TTC549 (cell line): Measurements from ENCODE around the gene FBXL19.
"Not testable (repeated sequence)": the region's sequence is repeated elsewhere in the genome, so short reads cannot be mapped to it uniquely, and the experiment has no call there.

Experiments
- FAIRE-seq: peaks from 2 replicates; lab custom pipeline; 2012; peaks lifted over from hg19 to GRCh38; lab: Jason Lieb, UNC

Gene FBXL19

GRCh38 chr16:30922960-30923535 lies 324 bp upstream of the FBXL19 start:
- peak; percentile 92 for FAIRE-seq

- FAIRE-seq = no peak
These were observed 922 bp downstream of the FBXL19 start for GRCh38 chr16:30924076-30924912.

- no peak for FAIRE-seq
These were observed 1.7 kb downstream of the FBXL19 start for GRCh38 chr16:30924913-30925631.

DNA sequence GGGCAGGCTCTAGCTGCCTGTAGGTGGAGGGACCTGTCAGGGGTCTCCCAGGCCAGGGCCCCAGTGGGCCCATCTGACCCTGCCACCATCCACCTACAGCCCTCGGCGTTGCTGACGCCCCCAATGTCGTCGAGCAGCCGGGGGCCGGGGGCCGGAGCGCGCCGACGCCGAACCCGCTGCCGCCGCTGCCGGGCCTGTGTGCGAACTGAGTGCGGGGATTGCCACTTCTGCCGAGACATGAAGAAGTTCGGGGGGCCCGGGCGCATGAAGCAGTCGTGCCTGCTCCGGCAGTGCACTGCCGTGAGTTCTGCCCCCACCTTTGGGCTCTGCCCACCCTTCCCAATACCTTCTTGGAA lies 2.2 kb downstream of the FBXL19 start:
- no peak for FAIRE-seq

DNA sequence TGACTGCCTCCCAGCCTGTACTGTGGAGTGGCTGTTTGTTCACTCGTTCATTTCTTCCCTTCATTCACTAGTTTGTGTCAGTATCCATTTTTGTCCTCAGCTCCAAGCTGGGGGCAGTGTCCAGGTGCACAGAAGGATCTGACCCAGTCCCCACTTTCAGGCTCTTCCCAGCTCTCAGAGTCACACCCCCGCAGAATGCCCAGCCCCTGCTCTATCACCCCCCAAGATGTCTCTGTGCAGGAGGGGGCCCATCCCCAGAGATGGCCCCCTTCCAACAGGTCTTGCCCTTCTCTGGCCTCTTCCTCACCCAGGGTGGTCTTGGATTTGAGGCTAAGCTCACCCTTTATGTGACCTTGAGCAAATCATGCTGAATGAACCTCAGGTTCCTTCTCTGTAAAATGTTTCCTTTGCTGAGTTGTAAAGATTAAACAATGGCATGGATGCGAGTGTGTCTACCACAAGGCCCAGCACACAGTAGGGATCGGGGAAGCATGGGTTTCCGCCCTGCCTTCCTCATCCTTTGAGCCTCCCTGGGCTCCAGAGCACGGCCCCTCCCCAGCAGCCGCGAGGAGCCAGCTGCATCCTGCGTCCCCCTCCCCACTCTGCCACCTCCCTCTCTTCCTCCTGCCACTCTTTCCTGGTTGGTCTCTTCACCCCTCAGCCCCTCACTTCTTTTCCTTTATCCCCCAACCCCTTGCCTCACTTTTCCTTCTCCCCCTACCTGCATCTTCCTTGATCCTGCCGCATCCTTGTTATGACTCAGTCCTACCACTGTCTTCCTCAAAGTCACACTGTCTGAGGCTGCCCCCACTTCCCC lies 2.8 kb downstream of the FBXL19 start:
- no peak for FAIRE-seq

DNA sequence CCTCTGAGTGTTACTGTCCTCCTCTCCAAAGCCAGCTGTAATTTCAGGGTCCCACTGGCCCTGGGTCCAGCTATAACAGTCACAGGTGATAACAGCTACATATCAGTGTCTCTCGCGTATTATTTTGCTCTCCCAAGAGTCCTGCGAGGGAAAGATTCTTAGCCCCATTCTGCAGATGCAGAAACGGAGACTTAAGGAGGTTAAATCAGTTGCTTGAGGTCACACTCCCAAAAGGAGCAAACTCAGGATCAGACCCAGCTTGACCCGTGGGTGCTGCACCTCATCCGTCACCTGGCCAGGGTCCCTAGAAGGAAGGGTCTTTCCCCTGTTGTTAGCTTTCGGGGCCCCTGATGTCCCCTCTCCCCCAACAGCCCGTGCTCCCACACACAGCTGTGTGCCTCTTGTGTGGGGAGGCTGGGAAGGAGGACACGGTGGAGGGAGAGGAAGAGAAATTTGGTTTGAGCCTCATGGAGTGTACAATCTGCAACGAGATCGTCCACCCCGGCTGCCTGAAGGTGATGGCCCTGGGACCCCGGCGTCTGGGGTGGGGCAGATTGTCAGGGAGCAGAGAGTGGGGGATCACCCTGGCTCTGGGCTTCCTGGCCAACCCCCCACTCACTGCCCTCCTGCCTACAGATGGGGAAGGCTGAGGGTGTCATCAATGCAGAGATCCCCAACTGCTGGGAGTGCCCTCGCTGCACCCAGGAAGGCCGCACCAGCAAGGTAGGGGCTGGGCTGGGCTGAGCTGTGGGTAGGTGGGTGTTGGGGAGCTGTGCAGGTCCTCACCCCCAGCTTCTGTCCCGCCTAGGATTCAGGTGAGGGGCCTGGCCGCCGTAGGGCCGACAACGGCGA lies 3.8 kb downstream of the FBXL19 start:
- no peak for FAIRE-seq

DNA sequence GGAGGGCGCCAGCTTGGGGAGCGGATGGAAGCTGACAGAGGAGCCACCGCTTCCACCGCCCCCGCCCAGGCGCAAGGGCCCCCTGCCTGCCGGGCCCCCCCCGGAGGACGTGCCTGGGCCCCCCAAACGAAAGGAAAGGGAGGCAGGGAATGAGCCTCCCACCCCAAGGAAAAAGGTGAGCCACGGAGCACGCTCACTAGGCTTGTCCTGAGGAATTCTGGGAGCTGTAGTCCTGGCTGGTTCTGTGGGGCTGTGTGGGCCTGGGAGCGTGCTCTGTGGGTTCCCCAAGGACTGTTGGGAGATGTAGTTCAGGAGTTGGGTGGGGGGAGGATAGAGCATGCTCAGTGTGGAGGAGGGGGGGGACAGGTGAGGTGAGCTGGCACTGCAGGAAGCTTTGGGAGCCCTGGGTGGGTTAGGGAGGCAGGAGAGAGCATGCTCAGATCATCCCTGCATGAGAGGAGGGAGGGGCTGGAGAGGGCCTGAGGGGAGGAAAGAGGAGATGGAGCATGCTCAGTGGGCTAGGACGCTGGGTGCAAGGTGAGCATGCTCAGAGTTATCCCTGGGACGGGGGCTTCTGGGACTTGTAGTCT lies 4.5 kb downstream of the FBXL19 start:
- no peak for FAIRE-seq

DNA sequence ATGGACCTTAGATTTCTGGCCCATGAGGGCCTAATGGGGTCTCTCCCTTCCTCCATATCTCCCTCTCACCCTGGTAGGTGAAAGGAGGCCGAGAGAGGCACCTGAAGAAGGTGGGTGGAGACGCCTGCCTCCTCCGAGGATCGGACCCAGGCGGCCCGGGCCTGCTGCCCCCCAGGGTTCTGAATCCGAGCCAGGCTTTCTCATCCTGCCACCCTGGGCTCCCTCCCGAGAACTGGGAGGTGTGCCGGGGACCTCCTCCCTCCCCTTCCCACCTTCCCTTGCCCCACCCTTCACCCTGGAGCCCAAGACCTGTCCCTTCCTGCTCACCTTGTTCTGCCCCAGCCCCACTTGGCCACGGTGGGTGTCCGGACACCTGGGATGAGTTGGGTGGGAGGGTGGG lies 5.0 kb downstream of the FBXL19 start:
- FAIRE-seq = no peak

- no peak for FAIRE-seq
These were observed 5.8 kb downstream of the FBXL19 start for GRCh38 chr16:30929167-30929566.

DNA sequence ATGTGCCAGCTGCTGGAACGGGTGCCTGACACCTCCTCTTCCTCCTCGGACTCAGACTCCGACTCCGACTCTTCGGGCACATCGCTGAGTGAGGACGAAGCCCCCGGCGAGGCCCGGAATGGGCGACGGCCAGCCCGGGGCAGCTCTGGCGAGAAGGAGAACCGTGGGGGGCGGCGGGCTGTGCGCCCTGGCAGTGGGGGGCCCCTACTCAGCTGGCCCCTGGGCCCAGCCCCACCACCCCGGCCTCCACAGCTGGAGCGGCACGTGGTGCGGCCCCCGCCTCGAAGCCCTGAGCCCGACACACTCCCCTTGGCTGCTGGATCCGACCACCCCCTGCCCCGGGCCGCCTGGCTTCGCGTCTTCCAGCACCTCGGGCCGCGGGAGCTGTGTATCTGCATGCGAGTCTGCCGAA lies 6.8 kb downstream of the FBXL19 start:
- no peak for FAIRE-seq

GRCh38 chr16:30931068-30931650 lies 7.8 kb downstream of the FBXL19 start:
- FAIRE-seq = no peak

DNA sequence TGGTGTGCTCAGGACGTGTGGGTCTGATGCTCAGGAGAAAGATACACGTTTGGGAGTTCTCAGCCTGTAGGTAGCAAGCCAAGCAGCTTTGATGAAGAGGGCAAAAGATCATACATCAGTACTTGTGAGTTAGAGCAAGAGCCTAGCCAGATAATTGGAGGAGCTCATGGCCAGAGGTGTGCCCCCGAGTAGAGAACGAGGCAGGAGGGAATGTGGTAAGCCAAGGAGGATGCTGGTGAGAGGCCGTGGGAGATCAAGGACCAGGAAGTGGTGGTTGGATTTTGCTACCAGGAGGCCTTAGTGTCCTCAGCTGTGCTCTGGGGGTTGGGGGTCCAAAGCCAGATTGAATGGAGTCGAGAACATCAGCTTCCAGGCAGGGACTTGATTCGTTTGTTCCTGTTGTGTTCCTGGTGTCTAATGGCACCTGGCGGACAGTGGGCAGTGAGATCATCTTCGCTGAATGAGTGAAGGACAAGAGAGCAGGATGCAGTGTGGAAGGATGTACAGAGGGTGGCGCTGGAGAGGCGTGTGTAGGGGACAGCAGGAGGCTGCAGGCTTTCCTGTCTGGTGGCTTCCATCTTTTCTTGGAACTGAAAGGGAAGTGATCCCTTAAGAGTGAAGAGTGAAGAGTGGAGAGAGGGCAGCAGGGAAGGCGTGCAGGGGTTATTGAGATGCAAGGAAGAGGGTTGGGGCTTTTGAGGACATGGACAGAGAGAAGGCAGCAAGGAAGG lies 11.6 kb downstream of the FBXL19 start:
- no peak for FAIRE-seq

GRCh38 chr16:30937692-30938091 lies 14.3 kb downstream of the FBXL19 start:
- FAIRE-seq = no peak

DNA sequence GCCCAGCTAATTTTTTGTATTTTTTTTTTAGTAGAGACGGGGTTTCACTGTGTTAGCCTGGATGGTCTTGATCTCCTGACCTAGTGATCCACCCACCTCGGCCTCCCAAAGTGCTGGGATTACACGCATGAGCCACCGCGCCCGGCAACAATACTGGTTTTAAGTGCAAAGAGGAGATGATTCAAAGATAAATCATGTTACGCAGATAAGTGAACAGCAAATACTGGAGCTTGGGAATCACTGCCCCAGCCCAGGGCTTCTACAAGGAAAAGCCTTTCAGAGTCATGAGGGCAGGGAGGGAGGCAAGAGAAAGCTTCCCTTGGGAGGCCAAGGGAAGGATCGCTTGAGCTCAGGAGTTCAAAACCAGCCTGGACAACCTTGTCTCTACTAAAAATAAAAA lies 16.2 kb downstream of the FBXL19 start:
- not testable (repeated sequence) for FAIRE-seq

DNA sequence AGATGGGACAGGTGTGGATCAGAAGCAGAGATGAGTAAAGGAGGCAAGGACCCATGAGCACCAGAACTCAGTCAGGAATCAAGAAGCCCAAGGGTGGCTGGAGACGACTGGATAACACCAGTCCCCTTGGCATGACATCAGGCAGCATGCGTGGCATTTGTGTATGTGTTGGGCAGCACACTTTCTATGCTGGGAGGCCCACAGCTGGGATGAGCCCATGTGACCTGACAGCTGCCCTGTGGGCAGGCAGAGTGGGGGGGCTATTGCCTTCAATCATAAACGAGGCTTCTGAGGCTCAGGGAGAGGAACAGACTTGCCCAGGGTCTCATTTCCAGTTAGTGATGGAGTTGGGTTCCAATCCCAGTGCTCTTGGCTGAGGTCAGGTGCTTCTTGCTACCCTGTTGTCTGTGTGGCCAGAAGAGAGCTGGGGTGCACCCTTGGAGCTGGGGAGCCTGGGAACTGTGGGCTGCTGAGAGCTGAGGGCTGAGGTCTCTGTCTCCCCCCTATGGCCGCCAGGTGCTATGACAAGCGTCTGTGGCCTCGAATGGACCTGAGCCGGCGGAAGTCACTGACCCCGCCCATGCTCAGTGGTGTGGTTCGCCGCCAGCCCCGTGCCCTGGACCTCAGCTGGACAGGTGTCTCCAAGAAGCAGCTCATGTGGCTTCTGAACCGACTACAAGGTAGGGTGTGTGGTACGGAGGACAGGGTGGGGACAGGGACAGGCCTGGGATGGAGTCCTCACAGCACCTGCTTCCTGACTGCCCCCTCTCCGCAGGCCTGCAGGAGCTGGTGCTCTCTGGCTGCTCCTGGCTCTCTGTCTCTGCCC lies 18.4 kb downstream of the FBXL19 start:
- no peak for FAIRE-seq

DNA sequence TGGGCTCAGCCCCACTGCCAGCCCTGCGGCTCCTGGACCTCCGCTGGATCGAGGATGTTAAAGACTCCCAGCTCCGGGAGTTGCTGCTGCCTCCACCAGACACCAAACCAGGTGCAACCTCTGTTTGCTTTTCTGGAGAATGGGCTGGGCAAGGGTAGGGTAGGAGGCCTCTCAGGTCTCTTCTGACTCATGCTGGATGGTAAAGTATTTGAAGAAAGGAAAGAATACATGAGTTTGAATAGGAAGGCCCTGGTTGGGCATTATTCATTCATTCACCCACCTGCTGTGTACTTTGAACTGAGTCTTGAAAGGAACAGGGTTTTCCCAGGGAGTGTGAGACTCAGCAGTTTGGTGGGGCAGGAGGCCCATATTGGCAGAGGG lies 19.0 kb downstream of the FBXL19 start:
- no peak for FAIRE-seq

- no peak for FAIRE-seq
These were observed 21.0 kb downstream of the FBXL19 start for GRCh38 chr16:30944352-30944751.

GRCh38 chr16:30946671-30947540 lies 23.5 kb downstream of the FBXL19 start:
- FAIRE-seq = no peak
